GM19438 (cell line): ENCODE measurements around the gene CCDC3.

ENCODE experiments used
- ATAC-seq: cut with Tn5 transposase; IDR thresholded peaks from one replicate; pipeline ENCODE4 v1.9.1; 2021; ENCODE audit warnings: low read depth; ENCODE audit not compliant: unreplicated experiment

CCDC3 gene

GRCh38 chr10:12927896-12928295 is 73.6 kb downstream of the CCDC3 start:
- ATAC-seq = no peak

- no peak for ATAC-seq
These were observed 75.7 kb downstream of the CCDC3 start for GRCh38 chr10:12925845-12926244.

- no peak for ATAC-seq
These were observed 76.6 kb downstream of the CCDC3 start for GRCh38 chr10:12924911-12925310.

DNA sequence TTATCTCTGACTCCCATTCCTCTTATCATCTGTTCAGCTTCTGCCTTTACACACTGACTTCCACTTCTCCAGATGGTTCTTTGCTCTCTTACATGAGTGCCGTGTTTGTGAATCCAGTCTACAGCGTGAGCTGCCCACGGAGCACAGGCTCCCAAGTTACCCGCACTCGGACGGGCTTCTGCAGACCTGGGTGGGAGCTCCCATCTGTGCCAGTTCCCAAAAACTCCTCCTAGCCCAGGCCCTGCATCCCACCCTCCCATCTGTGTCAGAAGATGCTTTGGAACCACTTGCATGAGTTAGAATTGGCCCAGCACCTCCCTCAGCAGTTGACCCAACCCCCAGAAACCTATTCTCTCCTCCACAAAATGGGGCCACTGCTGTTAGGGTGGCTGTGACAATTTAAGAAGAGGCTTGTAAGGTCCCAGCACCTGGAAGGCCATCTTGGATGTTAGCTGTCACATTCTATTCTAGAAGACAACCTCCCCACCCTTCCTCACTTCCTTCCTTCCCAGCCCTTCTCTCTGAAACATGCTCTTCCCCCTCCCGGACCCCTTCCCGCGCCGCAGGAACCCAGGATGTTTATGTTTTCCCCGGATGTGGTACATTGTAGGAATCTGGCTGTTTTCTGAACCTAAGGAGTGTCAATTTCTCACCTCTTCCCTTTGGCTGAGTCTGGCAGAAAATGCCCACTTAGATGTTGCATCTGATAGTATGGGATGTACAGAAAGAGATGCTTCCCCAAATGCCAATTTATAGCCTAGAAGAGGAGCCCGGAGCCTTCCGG is 79.2 kb downstream of the CCDC3 start:
- no peak for ATAC-seq

GRCh38 chr10:12921163-12921562 is 80.3 kb downstream of the CCDC3 start:
- ATAC-seq = no peak

DNA sequence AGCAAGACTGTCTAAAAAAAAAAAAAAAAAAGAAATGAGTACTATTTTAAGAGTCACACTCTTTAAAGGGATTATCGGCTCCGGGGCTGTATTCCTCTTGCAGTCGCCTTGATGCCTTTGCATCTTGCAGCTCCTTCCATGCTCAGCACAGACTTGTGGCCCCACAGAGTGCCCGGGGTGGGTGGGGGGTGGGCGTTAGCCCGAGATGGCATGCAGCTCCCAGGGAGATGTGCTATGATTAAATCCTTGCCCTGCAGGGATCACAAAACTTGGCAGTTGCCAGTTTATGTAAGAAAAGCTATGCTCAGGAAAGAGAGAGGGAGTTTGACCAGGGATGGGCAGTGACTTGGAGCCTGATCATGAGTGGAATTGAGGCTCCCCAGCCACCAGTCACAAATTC is 81.9 kb downstream of the CCDC3 start:
- no peak for ATAC-seq

DNA sequence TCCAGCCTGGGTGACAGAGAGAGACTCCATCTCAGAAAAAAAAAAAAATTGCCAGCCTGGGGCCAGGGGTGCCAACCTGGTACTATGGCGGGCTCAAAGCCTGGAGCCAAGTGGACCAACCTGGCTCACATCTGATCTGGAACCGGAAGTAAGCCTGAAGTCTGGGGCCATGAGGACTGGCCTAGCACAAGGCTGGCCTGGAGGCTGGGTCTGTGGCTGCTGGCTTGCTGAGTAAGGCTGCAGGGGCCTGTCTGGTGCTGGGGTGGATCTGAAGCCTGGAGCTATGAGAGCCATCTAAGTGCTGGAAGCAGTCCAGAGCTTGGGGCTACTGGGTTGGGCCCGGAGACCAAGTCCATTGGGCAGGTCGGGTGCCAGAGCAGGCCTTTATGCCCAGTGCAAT is 84.9 kb downstream of the CCDC3 start:
- ATAC-seq = no peak

GRCh38 chr10:12915637-12916168 is 85.8 kb downstream of the CCDC3 start:
- no peak for ATAC-seq

DNA sequence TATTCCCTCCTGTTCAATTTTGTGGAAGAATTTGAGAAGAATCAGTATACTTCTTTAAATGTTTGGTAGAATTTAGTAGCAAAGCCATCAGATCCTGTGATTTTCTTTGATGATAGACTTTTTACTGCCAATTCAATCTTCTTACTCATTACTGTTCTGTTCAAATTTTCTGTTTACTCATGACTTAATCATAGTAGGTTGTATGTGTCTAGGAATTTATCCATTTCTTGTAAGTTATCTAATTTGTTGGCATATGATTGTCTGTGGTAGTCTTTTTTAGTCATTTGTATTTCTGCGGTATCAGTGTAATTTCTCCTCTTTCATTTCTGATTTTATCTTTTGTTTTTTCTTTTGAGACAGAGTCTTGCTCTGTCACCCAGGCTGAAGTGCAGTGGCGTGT is 87.4 kb downstream of the CCDC3 start:
- no peak for ATAC-seq

- ATAC-seq = no peak
These were observed 89.7 kb downstream of the CCDC3 start for GRCh38 chr10:12911795-12912194.

DNA sequence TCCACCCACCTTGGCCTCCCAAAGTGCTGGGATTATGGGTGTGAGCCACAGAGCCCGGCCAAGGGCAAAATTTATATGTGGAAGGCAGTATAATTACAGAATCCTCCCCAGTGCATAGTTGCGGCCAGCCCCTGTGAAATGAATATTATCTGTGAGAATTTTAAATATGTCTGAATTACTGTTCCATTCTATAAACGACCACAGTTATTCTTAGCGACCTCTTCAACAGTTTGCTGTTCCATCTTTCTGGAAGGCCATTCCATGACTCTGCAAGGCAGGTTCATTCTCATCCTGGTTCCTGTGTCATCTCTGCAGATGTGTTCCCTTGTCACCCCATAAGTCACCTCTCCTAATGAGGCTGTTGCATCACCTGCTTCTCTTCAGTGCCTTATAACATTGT is 90.7 kb downstream of the CCDC3 start:
- no peak for ATAC-seq

DNA sequence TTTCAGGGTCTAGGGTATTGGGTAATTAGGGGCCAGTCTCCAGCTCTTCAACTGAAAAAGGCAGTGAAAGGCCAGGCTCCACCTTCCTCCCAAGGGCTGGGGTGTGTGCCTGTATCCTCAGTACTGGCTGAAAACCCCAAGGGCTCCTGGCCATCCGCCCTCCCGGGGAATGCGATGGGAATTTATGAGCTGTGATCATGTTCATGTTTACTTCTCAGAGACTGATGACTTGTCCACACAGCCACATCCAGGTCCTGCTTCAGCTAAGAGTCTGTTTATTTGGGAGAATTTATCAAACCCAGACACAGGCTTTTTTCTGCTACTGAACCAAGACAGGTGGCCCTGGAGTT is 91.7 kb downstream of the CCDC3 start:
- no peak for ATAC-seq

- no peak for ATAC-seq
These were observed 92.2 kb downstream of the CCDC3 start for GRCh38 chr10:12909182-12909835.

- no peak for ATAC-seq
These were observed 92.7 kb downstream of the CCDC3 start for GRCh38 chr10:12908773-12909172.

DNA sequence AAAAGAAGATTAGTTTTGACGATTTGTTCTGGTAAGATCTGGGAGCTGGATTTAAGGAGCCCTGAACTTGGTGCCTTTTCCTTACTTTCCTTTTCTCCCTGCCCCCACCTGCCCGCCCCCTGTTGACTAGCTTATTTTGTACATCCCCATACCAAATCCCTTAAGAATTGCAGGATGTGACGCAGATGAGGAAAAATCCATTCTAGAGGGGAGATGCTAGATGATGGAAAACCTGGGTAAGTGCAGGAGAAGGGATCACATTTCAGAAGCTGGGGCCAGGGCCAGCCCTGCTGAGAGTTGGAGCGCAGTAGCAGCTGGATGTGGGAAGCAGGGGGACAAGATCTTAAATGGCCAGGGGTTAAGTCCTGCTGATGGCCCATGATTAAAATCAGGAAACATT is 93.9 kb downstream of the CCDC3 start:
- no peak for ATAC-seq

DNA sequence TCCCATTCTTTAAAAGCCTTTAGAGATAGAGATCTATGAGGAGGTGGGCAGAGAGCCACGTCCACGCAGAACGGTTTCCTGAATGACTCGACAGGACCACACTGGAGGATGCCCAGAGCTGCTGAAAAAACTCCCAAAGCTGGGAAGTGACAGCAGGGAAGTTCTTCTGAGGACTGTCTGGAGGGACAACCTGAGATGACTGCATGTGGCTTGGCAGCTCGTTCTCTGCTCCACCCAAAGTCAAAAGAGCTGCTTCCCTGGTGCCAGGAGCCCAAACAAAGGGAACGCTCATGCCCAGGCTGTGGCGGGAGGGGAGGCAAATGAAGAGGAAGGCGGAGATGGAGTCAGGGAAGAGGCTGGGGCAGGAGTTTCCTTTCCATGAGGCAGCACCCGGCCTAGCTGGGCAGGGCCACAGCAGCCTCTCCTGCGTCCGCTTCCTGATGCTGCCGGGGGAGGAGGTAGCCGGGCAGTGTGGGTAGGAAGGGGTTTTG is 95.4 kb downstream of the CCDC3 start:
- ATAC-seq = no peak

DNA sequence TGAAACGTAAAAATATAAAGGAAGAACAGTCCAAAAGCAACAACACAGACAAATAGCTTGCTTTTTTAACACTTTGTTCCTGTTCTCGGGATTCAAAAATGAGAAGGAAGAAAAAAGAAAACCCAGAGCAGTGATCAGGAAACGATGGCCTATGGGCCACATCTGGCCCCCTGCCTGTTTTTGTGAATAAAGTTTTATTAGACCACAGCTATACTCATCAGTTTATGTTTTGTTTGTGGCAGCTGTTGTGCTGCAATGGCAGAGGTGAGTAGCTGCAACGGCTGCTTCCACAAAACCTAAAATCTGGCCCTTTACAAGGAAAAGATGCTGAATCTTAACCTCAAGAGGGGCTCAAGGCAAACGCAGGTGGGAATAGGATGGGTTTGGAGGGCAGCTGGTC is 96.4 kb downstream of the CCDC3 start:
- ATAC-seq = no peak

- no peak for ATAC-seq
These were observed 98.6 kb downstream of the CCDC3 start for GRCh38 chr10:12902851-12903358.

DNA sequence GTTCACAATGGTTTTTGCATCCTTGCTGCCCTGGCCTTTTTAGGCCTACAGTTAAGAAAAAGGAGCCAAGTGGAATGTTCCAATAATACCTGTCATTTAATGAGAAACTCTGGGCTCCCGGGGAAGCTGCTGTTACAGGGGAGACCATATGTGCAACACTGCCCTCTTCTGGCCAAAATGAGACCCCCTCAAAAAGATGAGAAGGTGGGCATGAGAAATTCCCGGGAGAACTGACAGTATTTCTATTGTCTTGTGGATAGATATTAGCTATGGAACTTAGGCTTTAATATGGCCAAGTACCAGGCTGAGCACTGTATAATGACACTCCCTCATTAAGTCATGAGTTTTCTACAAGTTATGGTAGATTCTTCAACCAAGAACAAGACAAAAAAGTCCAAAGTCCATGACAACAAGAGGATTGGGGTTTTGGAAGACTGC is 99.4 kb downstream of the CCDC3 start:
- no peak for ATAC-seq

GRCh38 chr10:12899546-12899945 is 102.0 kb downstream of the CCDC3 start:
- ATAC-seq = no peak

- no peak for ATAC-seq
These were observed 103.2 kb downstream of the CCDC3 start for GRCh38 chr10:12898271-12898670.

DNA sequence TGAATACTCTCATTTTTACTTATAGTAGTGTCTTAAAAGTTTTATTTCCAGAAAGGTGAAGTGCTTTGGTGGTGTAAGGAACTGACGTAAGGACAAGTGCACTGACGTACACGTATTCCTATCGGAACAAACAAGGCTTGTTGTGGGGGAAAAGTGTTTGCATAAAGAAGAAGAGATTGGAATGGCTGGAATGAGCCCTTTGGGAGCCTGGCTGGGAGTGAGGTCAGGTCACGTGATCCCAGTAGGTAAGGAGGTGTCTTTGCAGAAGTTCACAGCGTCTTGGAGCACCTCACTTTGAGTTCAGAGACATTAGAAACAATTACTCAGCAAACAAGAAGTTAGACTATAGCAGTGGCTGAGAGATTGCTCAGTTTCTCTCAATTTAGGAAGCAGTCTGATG is 104.2 kb downstream of the CCDC3 start:
- no peak for ATAC-seq
